Measurements from ENCODE around the gene PSMC5.
"Not testable (repeated sequence)": the region's sequence is repeated elsewhere in the genome, so short reads cannot be mapped to it uniquely, and the experiment has no call there.

Gene PSMC5

GRCh38 chr17:63827002-63827800 lies at the start of gene PSMC5, which contains the start of gene FTSJ3:
Gene PSMC5, plus strand, starts transcription at chr17:63827431. Its CDS starts 60 bp downstream, at chr17:63827491.
Gene FTSJ3, minus strand, starts transcription at chr17:63827663. Its CDS starts 761 bp downstream, at chr17:63826902.
- DNase-seq, result peak; percentile 97

- peak; percentile 30 for DNase-seq
These were observed 46.7 kb upstream of the PSMC5 start for GRCh38 chr17:63780507-63780906.

GRCh38 chr17:63780928-63781327 lies 46.3 kb upstream of the PSMC5 start:
- no peak for DNase-seq

DNA sequence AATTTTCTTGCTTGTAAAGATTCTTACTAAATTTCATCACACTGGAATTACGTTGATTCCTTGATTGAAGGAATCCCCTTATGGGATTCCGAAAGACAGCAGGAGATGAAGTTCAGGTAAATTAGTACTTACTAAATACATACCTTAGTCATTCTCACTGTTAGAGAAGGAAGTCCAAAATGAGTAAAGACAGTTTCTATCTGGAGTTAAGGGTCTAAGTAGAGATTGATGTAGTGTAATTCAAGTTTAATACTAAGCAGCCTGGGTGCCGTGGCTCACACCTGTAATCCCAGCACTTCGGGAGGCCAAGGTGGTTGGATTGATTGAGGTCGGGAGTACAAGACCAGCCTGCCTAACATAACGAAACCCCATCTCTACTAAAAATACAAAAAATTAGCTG lies 43.7 kb upstream of the PSMC5 start:
- DNase-seq, result no peak

GRCh38 chr17:63785556-63785955 lies 41.7 kb upstream of the PSMC5 start:
- DNase-seq, result no peak

GRCh38 chr17:63786117-63786516 lies 41.1 kb upstream of the PSMC5 start:
- DNase-seq, result no peak

DNA sequence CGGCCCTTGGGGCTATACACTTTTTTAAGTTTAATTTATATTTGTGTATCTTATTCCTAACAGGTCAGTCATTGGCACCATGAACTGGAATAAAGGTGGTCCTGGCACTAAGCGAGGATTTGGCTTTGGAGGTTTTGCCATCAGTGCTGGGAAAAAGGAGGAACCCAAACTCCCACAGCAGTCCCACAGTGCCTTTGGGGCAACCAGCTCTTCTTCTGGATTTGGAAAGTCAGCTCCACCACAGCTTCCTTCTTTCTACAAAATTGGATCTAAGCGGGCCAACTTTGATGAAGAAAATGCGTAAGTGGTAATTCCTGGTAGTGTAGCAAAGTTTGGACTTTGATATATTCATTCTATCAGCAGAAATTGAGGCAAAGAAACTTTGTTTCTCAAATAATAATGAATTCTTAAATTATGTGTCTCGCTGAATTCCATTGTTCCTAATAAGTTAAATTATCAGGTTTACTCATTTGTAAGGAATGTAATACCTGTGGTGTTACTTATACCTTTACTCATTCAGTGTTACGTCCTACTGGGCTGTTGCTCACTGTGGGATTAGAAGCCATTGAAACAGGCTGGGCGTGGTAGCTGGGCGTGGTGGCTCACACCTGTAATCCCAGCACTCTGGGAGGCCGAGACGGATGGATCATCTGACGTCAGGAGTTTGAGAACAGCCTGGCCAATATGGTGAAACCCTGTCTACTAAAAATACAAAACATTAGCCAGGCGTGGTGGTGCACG lies 40.1 kb upstream of the PSMC5 start:
- DNase-seq, result no peak

DNA sequence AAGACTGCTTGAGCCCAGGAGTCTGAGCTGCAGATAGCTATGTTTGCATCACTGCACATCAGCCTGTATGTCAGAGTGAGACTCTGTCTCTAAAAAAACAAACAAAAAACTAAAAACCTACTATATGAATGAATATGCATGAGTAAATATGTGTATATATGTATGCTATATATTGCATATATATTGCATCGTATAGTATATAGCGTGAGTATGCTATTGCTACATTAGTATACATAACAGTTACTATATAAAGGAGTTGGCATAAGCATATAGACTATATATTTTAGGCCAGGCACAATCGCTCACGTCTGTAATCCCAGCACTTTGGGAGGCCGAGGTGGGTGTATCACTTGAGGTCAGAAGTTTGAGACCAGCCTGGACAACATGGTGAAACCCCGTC lies 37.2 kb upstream of the PSMC5 start:
- no peak for DNase-seq

DNA sequence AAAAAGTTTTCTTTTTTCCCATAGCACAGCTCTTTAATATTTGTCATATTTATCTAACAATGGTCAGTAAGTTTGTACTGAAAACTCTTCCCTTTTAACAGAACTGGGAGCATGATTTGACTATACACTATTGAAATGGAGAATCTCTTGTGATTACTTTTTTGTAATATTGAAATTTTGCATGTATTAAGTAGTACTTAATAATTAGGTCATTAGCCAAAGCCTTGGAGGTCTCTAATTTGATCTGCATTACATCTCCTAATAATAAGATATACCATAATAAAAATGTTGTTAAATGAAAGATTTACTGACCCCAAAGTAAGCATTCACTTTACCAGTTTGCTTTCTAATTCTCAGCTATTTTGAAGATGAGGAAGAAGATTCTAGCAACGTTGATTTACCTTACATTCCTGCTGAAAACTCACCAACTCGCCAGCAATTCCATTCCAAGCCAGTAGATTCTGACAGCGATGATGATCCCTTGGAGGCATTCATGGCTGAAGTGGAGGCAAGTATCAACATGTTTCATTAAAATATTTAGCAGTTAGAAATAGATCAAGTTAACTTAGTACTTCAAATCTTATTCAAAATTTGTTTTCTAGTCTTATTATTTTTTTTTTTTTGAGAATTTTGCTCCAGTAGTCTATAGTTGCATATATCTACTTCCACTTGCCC lies 35.0 kb upstream of the PSMC5 start:
- no peak for DNase-seq

GRCh38 chr17:63796375-63796774 lies 30.9 kb upstream of the PSMC5 start:
- DNase-seq, result not testable (repeated sequence)

GRCh38 chr17:63798572-63799106 lies 28.6 kb upstream of the PSMC5 start:
- no peak for DNase-seq

DNA sequence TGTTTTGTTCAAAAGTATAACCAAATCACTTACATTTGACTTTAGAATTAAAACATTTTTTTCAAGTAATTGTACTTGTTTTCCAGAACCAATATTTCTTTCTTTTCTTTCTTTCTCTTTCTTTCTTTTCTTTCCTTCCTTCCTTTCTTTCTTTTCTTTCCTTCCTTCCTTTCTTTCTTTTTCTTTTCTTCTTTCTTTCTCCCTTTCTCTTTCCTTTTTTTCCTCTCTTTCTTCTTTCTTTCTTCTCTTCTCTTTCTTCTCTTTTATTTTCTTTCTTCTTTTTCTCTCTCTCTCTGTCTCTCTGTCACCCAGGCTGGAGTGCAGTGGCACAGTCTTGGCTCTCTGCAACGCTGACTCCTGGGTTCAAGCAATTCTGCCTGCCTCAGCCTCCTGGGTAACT lies 26.4 kb upstream of the PSMC5 start:
- DNase-seq, result no peak

DNA sequence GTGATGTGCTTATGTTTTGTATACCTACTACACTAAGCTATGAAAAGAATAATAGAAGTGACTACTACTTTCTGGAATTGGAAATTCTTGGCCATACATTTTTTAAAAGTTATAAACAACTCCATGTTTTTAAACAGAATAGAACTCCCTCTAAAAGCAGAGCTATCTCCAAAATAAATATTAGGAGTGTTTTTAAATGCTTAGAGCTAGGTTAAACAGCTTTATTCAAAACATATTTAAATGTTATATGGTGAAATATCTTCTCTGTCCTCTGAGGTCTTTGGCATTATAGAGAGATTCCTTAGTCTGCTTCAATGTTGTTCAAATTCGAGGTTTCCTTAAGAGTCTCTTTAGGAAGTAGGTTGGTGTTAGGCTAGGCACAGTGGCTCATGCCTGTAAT lies 22.9 kb upstream of the PSMC5 start:
- no peak for DNase-seq

DNA sequence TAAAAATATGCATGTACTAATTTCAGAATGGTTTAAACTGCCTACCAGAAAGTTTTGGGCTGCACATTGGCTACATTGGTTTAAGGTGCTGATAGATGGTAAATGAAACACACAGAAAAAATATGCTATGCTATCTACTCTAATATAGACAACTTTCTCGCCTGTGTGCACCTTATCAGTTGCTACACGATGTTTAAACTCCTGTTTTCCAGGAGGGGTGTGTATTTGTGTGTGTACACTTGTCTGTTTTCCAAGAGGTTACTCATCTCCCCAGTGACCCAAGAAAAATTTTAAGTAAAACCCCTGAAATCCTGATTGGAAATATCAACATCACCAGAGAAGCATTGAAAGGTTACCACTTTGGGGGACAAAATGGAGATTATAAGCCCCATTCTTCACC lies 21.6 kb upstream of the PSMC5 start:
- DNase-seq, result no peak

DNA sequence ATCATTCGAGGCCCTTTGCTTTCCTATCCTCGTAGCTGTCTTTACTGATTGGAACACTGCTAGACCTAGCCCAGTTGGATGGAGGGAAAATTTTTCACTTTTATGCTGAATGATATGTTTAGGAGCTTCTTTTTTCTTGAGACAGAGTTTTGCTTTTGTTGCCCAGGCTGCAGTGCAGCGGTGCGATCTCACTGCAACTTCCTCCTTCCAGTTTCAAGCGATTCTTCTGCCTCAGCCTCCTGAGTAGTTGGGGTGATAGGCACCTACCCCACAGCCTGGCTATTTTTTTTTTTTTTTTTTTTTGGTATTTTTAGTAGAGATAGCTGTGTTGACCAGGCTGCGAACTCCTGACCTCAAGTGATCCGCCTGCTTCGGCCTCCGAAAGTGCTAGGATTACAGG lies 17.3 kb upstream of the PSMC5 start:
- no peak for DNase-seq

DNA sequence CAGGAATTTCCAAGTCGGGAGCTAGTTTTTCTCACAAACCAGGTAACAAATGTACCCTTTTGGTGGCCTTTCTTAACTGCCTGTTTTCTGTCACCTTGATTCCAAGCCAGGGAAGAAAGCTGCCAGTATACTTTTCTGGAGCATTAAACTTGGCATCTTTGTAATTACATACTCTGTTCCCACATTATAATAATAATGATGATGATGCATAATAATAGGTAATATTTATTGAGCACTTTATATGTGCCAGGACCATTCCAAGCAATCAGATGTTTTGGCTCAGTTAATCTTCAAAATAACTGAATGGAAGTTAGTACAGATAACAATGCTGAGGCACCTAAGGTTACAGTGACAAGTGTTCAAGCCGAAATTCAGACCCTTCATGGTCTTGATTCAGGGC lies 11.1 kb upstream of the PSMC5 start:
- DNase-seq, result no peak

DNA sequence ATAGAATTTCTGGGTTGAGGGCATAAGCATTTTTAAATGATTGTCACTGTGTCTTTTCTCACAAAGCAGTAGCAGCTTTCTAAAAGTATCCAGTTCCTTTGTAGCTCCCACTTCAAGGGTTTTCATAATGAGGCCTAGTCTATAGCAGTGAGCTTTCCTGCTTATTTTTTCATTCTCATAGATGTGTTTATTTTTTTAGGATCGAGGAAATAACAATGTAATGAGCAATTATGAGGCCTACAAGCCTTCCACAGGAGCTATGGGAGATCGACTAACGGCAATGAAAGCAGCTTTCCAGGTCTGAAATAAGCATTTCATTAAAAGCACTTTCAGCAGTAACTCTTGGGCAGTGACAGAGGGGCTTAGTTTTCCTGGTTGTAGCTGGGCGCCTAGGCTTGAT lies 10.6 kb upstream of the PSMC5 start:
- DNase-seq, result no peak

DNA sequence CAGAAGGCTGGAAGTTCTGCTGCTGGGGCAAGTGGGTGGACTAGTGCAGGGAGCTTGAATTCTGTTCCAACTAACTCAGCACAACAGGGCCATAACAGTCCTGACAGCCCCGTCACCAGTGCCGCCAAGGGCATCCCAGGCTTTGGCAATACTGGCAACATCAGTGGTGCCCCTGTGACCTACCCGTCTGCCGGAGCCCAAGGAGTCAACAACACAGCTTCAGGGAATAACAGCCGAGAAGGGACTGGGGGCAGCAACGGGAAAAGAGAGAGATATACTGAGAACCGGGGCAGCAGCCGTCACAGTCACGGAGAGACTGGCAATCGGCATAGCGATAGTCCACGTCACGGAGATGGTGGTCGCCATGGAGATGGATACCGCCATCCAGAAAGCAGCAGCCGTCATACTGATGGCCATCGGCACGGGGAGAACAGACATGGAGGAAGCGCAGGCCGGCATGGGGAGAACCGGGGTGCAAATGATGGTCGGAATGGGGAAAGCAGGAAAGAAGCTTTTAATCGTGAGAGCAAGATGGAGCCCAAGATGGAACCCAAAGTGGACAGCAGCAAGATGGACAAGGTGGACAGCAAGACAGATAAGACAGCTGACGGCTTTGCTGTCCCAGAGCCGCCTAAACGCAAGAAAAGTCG lies 9.4 kb upstream of the PSMC5 start:
- no peak for DNase-seq

DNA sequence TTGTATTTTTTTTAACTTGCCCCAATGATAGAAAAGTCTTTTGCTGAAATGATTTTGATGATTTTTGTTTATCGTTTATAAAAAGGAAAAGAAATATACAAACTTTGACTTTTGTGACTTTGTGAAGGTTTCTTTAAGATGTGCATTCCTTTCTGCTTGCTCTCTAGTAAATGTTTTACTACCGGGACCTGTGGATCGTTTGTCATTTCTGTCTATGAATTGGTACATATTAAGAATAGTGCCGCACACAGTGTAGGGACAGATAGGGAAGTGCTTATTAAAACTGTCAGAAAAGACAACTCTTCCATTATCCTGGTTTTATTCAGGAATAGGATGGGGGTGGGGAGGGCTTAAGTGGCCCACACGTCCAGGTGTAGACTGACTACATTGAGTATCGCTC lies 8.1 kb upstream of the PSMC5 start:
- no peak for DNase-seq

GRCh38 chr17:63819585-63820537 lies 7.4 kb upstream of the PSMC5 start:
- no peak for DNase-seq

GRCh38 chr17:63820963-63821561 lies 6.2 kb upstream of the PSMC5 start:
- DNase-seq, result no peak
